PFSK-1 (cell line): ENCODE results near the gene ADGRL3.

Experiments
- FOXP2 ChIP-seq: optimal IDR thresholded peaks from 2 replicates; pipeline ENCODE3; 2011; ENCODE audit warnings: borderline replicate concordance, control low read depth, inconsistent platforms; ENCODE audit not compliant: insufficient read depth; ENCODE audit errors: extremely low read length, extremely low read depth
- POLR2AphosphoS5 ChIP-seq: IDR thresholded peaks from 2 replicates; pipeline ENCODE4 v1.6.1; 2012; ENCODE audit warnings: low read depth, mild to moderate bottlenecking, control low read depth, low read length, moderate library complexity
- REST ChIP-seq, 2 experiments: IDR thresholded peaks; 2 replicates each; pipeline versions ENCODE4 v1.6.1 to v1.8.0; 2011 to 2012; ENCODE audit warnings: low read depth in 2 of 2, low read length in 2 of 2, control low read depth in 1 of 2, inconsistent platforms in 1 of 2, mild to moderate bottlenecking in 1 of 2, moderate library complexity in 1 of 2; ENCODE audit not compliant: insufficient read depth in 1 of 2
- SIN3A ChIP-seq: IDR thresholded peaks from 2 replicates; pipeline ENCODE4 v1.6.1; 2012; ENCODE audit warnings: mild to moderate bottlenecking, low read length, moderate library complexity, borderline replicate concordance; ENCODE audit not compliant: insufficient read depth
- TAF1 ChIP-seq: IDR thresholded peaks from 2 replicates; pipeline ENCODE4 v1.6.1; 2012; ENCODE audit warnings: low read length, control low read depth, borderline replicate concordance; ENCODE audit not compliant: insufficient read depth

ADGRL3 gene

GRCh38 chr4:61996943-61997342, 796.8 kb downstream of the ADGRL3 start:
- TF ChIP-seq POLR2AphosphoS5 (no peak), TAF1 (no peak), FOXP2 (no peak), REST (IDR thresholded peaks at IDR 0.05; ENCODE audit: insufficient read depth in 1 of 2, low read depth in 2 of 2, low read length in 2 of 2) (no peak), SIN3A (no peak)

GRCh38 chr4:61997831-61998230, 797.7 kb downstream of the ADGRL3 start:
- TF ChIP-seq FOXP2 (no peak), SIN3A (no peak), POLR2AphosphoS5 (no peak), REST (IDR thresholded peaks at IDR 0.05; ENCODE audit: insufficient read depth in 1 of 2, low read depth in 2 of 2, low read length in 2 of 2) (no peak), TAF1 (no peak)

- TF ChIP-seq REST (IDR thresholded peaks at IDR 0.05; ENCODE audit: insufficient read depth in 1 of 2, low read depth in 2 of 2, low read length in 2 of 2) (no peak), TAF1 (no peak), FOXP2 (no peak), SIN3A (no peak), POLR2AphosphoS5 (no peak)
Observed at GRCh38 chr4:62003695-62004094, 803.6 kb downstream of the ADGRL3 start.

GRCh38 chr4:62004881-62005280, 804.8 kb downstream of the ADGRL3 start:
- TF ChIP-seq FOXP2, result no peak
- TF ChIP-seq SIN3A, result no peak
- TF ChIP-seq REST (IDR thresholded peaks at IDR 0.05; ENCODE audit: insufficient read depth in 1 of 2, low read depth in 2 of 2, low read length in 2 of 2), result no peak
- no peak for TF ChIP-seq POLR2AphosphoS5
- TF ChIP-seq TAF1, result no peak

- TF ChIP-seq TAF1 (no peak), POLR2AphosphoS5 (no peak), FOXP2 (no peak), SIN3A (no peak), REST (IDR thresholded peaks at IDR 0.05; ENCODE audit: insufficient read depth in 1 of 2, low read depth in 2 of 2, low read length in 2 of 2) (no peak)
Observed at GRCh38 chr4:62006108-62006507, 806.0 kb downstream of the ADGRL3 start.
